NCI-H1436 treated with DMSO at 0.1 percent for 48 hours (cell line): Measurements from ENCODE around the gene APCDD1.
"Not testable (repeated sequence)": the region's sequence is repeated elsewhere in the genome, so short reads cannot be mapped to it uniquely, and the experiment has no call there.

Experiments used
- DNase-seq: peaks from one replicate; lab custom pipeline; 2025; lab: John Stamatoyannopoulos, UW

The APCDD1 gene

DNA sequence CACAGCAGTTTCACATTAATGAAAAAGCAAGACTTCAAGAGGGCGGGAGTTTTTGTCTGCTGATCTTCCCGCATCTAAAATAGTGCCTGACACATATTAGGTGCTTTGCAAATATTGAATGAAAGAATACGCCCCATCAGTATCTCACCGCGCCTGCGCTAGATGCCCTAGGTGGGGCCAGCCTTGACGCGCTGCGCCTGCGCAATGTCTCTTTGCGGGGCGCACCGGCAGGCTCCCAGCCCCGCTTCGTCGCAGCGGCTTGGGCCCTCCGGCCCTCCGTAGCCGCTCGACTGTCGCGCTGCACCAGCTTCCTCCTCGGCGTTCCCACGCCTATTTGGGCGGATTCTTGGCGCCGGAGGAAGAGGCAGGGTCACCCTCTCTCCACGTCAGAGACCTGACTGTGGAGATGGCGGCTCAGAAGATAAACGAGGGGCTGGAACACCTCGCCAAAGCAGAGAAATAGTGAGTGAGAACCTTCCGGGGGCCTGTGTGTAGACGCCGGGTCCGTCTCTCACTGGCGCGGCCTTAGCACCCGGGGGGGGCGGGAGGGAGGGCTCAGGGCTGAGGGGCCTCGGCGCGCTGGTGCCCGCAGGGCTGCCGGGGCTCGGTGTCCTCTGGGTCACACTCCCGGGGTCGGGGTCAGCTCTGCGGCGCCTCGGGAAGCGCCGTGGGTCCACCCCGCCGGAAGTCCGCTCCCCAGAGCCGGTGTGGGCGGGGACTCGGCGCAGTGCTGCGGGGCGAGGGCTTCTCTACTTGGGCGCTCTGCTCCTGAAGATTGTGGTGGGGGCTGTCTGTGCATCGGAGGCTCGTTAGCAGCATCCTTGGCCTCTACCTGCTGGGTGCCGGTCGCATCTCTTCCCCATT lies 71.5 kb downstream of the APCDD1 start, which contains the start of gene NAPG:
TSS of gene NAPG (plus strand) at position 331 of the 864 bp plus-strand sequence. CDS start at position 407, 76 bp downstream.
- peak; percentile 19 for DNase-seq

GRCh38 chr18:10526561-10526949 lies 72.1 kb downstream of the APCDD1 start:
- DNase-seq, result no peak

- DNase-seq, result no peak
These were observed 74.0 kb downstream of the APCDD1 start for GRCh38 chr18:10528439-10528838.

- DNase-seq, result no peak
These were observed 75.6 kb downstream of the APCDD1 start for GRCh38 chr18:10530002-10530401.

DNA sequence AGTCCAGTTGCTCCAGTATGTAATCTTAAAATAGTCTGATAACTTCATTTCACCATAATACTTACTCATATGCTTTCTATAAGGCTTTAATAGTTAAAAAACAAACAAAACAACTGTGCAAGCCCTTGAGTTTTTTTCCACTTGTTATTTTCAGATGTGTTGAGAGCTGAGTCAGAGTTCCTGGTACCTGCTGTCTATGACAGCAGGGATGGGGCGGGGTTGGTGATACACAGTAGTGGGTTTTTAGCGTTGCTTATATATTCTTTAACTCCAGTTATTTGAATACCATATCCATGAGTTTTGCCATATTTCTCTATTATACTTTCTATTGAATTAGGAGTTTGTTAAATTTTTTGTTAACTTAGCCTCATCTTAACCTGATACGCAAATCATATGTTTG lies 76.4 kb downstream of the APCDD1 start:
- DNase-seq, result no peak

DNA sequence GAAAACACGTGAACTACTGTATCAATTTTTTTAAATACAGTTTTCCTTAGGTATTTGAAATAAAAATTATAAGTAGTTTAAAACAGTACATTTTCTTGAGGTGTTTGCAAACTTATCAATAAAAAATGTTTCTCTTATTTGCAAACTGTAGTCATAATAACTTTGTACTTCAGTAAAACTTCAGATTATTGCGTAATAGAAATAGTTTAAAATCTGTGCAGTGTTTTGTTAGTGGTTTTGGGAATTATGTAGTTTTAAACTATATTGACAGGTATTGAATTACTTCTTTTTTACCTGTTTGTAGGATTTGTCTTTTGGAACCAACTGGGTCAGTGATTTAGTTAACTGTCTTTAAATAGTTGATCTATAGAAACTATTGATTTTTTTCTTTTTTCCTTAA lies 78.7 kb downstream of the APCDD1 start:
- DNase-seq, result no peak

DNA sequence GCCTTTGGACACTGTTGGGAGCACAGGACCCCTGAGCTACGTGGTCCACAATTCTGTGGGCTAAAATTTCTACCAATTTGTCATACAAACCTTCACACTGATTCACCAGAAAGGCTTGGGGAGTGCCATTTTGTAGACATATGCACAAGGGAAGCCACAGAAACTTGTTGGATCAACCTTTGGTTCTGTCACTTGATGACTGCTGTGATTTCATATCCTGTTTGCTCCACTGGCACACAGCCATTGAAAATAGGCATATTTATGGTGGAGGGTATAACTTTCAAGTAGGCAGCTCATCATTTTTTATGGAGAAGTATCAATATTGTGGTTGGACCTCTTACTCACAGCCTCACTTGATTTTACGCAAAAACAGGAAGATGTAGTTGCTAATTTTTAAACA lies 81.8 kb downstream of the APCDD1 start:
- DNase-seq, result no peak

DNA sequence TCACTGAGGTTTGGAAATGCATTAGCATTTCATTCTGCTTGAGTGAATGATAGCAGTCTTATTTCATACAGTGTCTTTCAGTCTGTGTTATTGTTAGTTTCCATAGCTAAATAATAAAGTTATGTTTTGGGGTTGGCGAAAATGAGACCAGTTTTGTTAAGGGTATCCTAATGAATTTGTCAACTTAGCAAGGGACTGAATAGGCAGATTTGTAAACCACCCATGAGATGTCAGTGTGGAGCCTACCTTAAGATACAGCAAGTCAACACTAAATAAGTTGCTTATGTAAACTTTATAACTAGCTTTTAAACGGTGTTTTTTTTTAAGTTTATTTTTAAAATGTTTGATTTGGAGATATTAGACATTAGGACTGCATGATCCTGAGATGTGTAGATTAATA lies 83.3 kb downstream of the APCDD1 start:
- DNase-seq, result no peak

GRCh38 chr18:10539124-10539523 lies 84.7 kb downstream of the APCDD1 start:
- DNase-seq, result not testable (repeated sequence)
